GM19238 (cell line): ENCODE measurements around the gene ANKRD33B.

ENCODE experiments used
- DNase-seq: peaks from one replicate; pipeline ENCODE4 v3.0.0; 2011; ENCODE audit warnings: low spot score; ENCODE audit not compliant: insufficient read length

Gene ANKRD33B

GRCh38 chr5:10690460-10691440 lies 126.9 kb downstream of the ANKRD33B start:
- no peak for DNase-seq

- DNase-seq, result no peak
These were observed 128.2 kb downstream of the ANKRD33B start for GRCh38 chr5:10691826-10692785.

DNA sequence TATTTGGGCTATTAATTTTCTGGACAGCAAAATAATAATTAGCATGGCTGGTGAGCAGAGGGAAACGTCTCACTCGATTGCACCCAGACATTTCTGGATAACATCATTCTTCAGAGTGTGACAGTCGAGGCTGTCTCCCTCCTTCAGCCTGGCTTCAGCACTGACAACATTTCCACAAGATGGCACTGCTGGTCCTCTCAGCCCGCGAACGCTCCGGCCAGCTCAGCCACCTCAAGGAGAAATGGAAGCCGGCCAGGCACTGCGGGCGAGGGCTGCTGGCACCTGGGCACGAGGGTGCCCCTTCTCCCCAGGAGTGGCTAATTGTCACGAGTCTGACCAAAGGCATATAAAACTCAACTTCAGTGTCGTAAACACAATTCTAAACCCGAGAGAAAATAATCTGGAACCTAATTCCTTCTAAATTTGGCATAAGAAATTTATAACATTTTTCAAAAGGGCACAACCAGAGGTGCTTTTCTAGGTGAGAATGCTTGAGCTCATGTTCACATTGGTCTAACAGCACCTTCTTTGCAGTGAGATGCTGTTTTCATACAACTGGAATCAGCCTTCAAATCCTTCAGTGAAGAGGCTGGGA lies 131.3 kb downstream of the ANKRD33B start:
- peak; percentile 49 for DNase-seq

GRCh38 chr5:10695759-10696543 lies 132.1 kb downstream of the ANKRD33B start:
- no peak for DNase-seq

- DNase-seq, result no peak
These were observed 135.5 kb downstream of the ANKRD33B start for GRCh38 chr5:10699281-10699874.

DNA sequence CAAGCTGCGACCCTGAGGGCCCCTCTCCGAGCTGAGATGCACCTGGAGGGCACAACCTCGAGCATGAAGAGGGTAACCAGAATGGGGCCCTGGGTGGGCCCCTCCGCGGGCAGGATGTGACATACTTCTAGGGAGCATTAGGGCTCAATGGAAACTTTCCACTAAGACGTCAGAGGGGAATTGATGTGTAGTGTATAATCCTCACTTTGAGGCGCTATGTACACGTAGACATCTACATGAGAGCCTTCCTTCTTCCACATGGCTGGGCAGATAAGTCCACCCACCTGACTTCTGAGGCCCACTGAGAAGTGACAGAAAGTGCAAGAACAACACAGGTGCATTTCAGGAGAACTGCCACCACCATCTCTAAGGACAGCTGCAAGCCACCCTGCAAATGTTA lies 136.1 kb downstream of the ANKRD33B start:
- no peak for DNase-seq

GRCh38 chr5:10700516-10700915 lies 136.6 kb downstream of the ANKRD33B start:
- no peak for DNase-seq

GRCh38 chr5:10701567-10702039 lies 137.7 kb downstream of the ANKRD33B start:
- no peak for DNase-seq

DNA sequence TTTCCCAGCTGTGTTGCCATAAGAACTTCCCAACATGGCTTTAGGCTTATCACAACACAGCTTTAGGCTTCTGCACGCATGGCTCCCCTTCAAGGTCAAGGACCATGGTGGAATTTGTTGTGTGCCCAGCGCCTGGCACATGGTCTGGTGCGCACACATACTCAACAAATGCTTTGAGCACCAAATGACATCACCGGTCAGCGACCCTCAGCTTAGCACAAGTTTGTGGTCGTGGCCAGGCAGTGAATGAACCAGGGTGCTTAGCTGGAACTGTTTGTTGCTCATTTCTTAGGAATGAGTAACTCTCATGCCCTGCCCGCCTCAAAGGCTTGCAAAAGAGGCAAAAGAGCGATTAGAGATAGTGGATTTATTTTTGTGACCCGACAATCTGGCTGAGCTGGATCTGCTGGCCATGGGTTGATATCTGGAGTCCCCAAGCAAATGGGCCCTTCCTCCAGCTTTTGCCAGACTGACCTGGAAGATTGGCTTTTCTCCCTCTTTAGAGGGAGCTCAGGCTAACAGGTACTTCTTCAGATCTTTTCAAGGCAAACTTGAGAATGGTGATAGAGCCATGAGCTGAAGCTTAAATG lies 138.3 kb downstream of the ANKRD33B start:
- no peak for DNase-seq

DNA sequence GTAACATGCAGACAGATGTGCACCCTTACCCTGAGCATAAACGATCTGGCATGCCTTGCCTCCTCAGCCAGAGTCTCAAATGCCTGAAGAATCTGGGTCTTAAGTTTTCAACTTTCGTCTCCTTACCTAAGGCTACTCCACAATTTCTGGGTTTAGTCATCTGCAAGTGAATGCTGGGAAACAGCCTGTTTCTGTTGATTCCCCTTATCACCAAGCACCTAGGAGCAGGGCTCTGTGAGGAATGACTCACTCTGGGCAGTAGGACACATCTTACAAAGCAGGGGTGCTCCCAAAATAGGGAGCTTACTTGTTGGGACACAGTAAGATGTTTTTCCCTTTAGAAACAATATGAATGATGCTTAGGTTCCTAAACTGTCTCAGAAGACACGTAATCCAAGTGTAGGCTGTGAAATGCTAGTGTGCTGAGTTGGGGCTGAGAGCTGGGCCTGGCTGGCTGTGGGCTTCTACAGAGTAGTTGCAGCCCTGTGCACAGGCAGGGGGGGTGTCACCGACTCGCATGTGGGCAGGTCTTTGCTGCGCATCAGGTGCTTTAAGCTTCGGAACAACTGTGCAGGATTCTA lies 139.1 kb downstream of the ANKRD33B start:
- DNase-seq, result no peak

DNA sequence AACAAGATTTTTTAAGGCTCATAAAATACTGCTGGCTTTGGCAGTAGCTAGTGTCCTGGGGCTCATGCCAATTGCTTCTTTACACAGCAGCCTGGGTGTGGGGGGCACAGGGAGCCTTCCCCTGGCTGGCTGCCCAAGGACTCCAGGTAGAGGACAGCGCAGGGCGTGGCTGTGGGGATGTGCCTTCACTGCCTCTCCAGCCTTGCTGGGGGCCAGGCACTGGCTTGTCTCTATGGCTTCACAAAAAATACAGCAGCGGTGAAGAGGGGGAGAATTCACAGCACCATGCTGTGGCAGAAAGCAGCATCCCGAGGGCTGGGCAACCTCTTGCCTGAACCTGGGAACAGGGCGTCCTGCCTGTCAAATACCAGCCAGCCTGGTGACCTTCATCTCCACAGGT lies 139.8 kb downstream of the ANKRD33B start:
- no peak for DNase-seq

DNA sequence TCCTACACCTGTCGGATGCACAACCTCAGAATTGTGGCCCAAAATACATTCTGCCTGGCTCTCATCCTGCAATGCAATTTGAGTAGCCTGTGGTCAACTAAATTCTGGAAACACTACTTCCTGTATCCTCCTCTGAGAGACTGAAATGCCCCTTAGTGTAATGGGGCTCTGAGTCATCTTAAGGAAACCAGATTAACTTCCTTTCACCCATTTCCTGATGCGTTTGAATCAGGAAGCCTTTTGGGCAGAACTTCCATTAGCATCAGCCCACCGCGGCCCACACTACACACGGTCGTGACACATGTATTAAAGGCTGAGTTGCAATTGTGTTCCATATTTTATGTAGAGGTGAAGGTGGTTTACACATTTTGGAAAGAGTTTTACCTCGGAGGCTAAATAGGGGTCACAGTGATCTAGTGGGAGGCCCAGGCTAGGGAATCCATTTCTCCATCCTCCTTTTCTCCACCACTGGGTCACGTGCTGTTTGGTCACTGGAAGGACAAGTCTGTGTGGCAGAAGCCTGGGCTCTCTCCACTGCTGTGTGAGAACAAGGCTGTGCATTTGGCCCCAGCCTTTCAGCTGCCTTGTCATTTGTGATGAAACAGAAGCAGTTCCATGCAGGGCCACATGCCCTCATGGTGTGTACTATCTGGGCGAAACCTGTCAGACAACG lies 141.2 kb downstream of the ANKRD33B start:
- no peak for DNase-seq

DNA sequence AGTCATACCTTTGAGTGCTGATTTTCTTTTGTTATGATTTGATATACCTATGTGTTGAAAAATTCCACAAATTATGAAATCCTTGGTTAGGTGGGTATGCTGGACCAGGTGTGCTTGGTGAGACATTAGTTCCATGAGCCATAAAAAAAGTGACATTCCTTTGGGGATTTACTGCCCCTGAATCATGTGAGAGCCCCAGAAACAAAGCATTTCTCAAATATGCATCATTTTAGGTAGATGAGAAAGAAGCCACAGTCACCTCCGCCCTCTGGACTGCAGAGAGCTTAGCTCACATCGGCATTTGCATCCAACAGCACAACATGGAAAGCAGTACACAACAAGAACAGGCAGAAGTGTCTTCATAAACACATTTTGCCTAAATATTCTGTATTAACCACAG lies 141.9 kb downstream of the ANKRD33B start:
- no peak for DNase-seq

DNA sequence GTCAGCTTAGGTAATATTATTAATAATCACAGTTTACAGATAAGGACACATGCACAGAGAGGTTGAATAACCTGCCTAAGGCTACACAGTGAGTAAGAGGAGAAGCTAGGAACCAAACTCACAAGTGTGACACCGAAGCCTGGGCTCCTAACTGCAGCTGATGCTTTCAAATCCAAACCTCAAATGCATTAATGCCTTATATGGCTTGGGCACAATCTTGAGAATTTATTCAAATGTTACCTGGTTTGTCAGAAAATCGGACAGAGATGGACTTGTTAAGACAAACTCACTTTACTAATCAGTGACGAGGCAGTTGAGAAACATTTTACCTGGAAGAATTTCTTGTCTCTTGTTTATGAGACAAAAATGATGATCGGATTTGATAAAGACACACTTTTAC lies 142.5 kb downstream of the ANKRD33B start:
- no peak for DNase-seq
